Measurements from ENCODE around the gene UCP2.

- TF ChIP-seq EZH2 (IDR thresholded peaks at IDR 0.05) (no peak), POLR2AphosphoS5 (IDR thresholded peaks at IDR 0.05; ENCODE audit: borderline replicate concordance, low read depth, low read length) (no peak), FOXP2 (optimal IDR thresholded peaks at IDR 0.05; ENCODE audit: control extremely low read depth, extremely low read length, insufficient read depth) (no peak)
Observed at GRCh38 chr11:74030723-74031676, 48.4 kb upstream of the UCP2 start.
